K562 (cell line): ENCODE measurements around the gene EWSR1. TPM values are rescaled to one million over a fixed set of nuclear protein-coding genes. Genes with fewer than 3 reads are reported as not detected.

Experiments
- ATAC-seq: fragments of 200-7000 bp; cut with Tn5 transposase; 3 replicates; pipeline ENCODE4 v1.9.1; 2020; ENCODE audit warnings: moderate library complexity
- BruUV-seq: library from RNA; stranded (reverse); fragments of 400-500 nt; replicated peaks from 2 replicates; lab custom pipeline; 2021; lab: Mats Ljungman, UMichigan
- CTCF ChIA-PET: fragments of 300-600 bp; formaldehyde crosslinking; extraction: SDS; loops from one replicate; lab custom pipeline; 2021; ENCODE audit warnings: low intra/inter-chr PET ratio; lab: Yijun Ruan, JAX
- POLR2A ChIA-PET: fragments of 300-600, 350-650 bp; sonication (Branson Sonifier 250); formaldehyde crosslinking; extraction: SDS; loops from one replicate; lab custom pipeline; 2021; ENCODE audit warnings: antibody characterized with exemption, inconsistent platforms; lab: Yijun Ruan, JAX
- DNase-seq, 4 experiments: peaks; one replicate each; pipeline versions ENCODE4 v3.0.0 to v3.0.0-alpha.2; 2011 to 2018; ENCODE audit warnings: low spot score in 3 of 4, mixed read lengths in 3 of 4; ENCODE audit errors: extremely low read depth in 1 of 4
- FAIRE-seq: peaks from 2 replicates; lab custom pipeline; 2011; peaks lifted over from hg19 to GRCh38; lab: Jason Lieb, UNC
- H2AFZ ChIP-seq: 2 replicates; pipeline ENCODE4 v1.6.0; 2011; ENCODE audit warnings: low read depth, low read length, control low read depth, inconsistent platforms
- H3K27ac ChIP-seq: fragments of 200-600 bp; 3 replicates; pipeline ENCODE4 v1.8.0; 2011; ENCODE audit warnings: low read depth, mild to moderate bottlenecking, control low read depth, inconsistent platforms, low read length, moderate library complexity, mixed read lengths; ENCODE audit errors: extremely low read depth
- H3K27me3 ChIP-seq, 2 experiments: fragments of 300-600 bp in 1 of 2; 2 replicates in 1 of 2; 3 replicates in 1 of 2; pipeline versions ENCODE4 v1.6.0 to v1.8.0; 2011; ENCODE audit warnings: inconsistent platforms in 2 of 2, low read length in 2 of 2, mild to moderate bottlenecking in 1 of 2, mixed read lengths in 1 of 2, moderate library complexity in 1 of 2; ENCODE audit not compliant: control insufficient read depth in 2 of 2, insufficient read depth in 2 of 2
- H3K36me3 ChIP-seq: fragments of 300-600 bp; 3 replicates; pipeline ENCODE4 v1.8.0; 2011; ENCODE audit warnings: mild to moderate bottlenecking, low read length, inconsistent platforms; ENCODE audit not compliant: control insufficient read depth, insufficient read depth
- H3K4me1 ChIP-seq, 2 experiments: fragments of 200-600 bp in 1 of 2; replicated peaks in 1 of 2; 2 replicates in 1 of 2; 3 replicates in 1 of 2; pipeline versions ENCODE4 v1.5.1 to v1.8.0; 2011; ENCODE audit warnings: inconsistent platforms in 2 of 2, low read length in 2 of 2, mild to moderate bottlenecking in 1 of 2, mixed read lengths in 1 of 2, moderate library complexity in 1 of 2; ENCODE audit not compliant: control insufficient read depth in 2 of 2, insufficient read depth in 2 of 2
- H3K4me2 ChIP-seq: 2 replicates; pipeline ENCODE4 v1.6.1; 2011; ENCODE audit warnings: low read length, control low read depth, inconsistent platforms, mixed read lengths; ENCODE audit not compliant: insufficient read depth
- H3K4me3 ChIP-seq: fragments of 200-600 bp; sonication (generic), shearing (Covaris generic); 2 replicates; pipeline ENCODE4 v1.5.1; 2016; ENCODE audit warnings: control low read depth, inconsistent platforms
- H3K79me2 ChIP-seq: fragments of 200-600 bp; 3 replicates; pipeline ENCODE4 v1.8.0; 2011; ENCODE audit warnings: low read length, inconsistent platforms; ENCODE audit not compliant: control insufficient read depth, insufficient read depth
- H3K9ac ChIP-seq, 2 experiments: 2 replicates each; pipeline versions ENCODE4 v1.6.0 to v1.6.1; 2011; ENCODE audit warnings: low read depth in 2 of 2, low read length in 2 of 2, control low read depth in 1 of 2, inconsistent platforms in 1 of 2, mild to moderate bottlenecking in 1 of 2, mixed read lengths in 1 of 2; ENCODE audit not compliant: insufficient read depth in 1 of 2
- H3K9me1 ChIP-seq: one replicate; pipeline ENCODE4 v1.6.0; 2011; ENCODE audit warnings: inconsistent platforms, mild to moderate bottlenecking, low read length, moderate library complexity; ENCODE audit not compliant: control insufficient read depth, insufficient read depth
- H3K9me3 ChIP-seq: replicated peaks from 2 replicates; pipeline ENCODE4 v1.5.1; 2011; ENCODE audit warnings: low read depth, low read length, inconsistent platforms; ENCODE audit not compliant: control insufficient read depth, insufficient read depth
- H4K20me1 ChIP-seq: replicated peaks from 2 replicates; pipeline ENCODE4 v1.6.1; 2011; ENCODE audit warnings: low read length, inconsistent platforms, mixed read lengths; ENCODE audit not compliant: control insufficient read depth, insufficient read depth
- CCAR2 ChIP-seq: fragments of 200-400 bp; formaldehyde crosslinking; IDR thresholded peaks from 2 replicates; pipeline ENCODE4 v1.6.1; 2017; ENCODE audit warnings: mild to moderate bottlenecking, low read depth, low read length
- CHD7 ChIP-seq: fragments of 200-600 bp; sonication (generic); IDR thresholded peaks from one replicate; pipeline ENCODE4 v1.6.1; 2012; ENCODE audit warnings: mild to moderate bottlenecking, low read depth, low read length, inconsistent platforms
- DEAF1 ChIP-seq: fragments of 450-650 bp; formaldehyde crosslinking; IDR thresholded peaks from 2 replicates; pipeline ENCODE4 v1.4.0; 2020; ENCODE audit warnings: mild to moderate bottlenecking, moderate library complexity
- HINFP ChIP-seq: fragments of 450-650 bp; conservative IDR thresholded peaks from 2 replicates; pipeline ENCODE4 v1.6.1; 2016; ENCODE audit warnings: missing genetic modification characterization, low read depth, mild to moderate bottlenecking, control low read depth, missing compliant biosample characterization
- KAT8 ChIP-seq: fragments of 450-650 bp; IDR thresholded peaks from 2 replicates; pipeline ENCODE4 v1.6.1; 2016; ENCODE audit warnings: low read depth, mild to moderate bottlenecking
- NCOA2 ChIP-seq, 2 experiments: fragments of 450-650 bp; IDR thresholded peaks; 2 replicates each; pipeline ENCODE4 v1.6.1; 2018; ENCODE audit warnings: mild to moderate bottlenecking in 2 of 2, moderate library complexity in 1 of 2; ENCODE audit not compliant: partially characterized antibody in 2 of 2
- ZNF444 ChIP-seq: fragments of 250-450 bp; sonication (Bioruptor Pico); IDR thresholded peaks from 2 replicates; pipeline ENCODE4 v1.4.0; 2020; ENCODE audit warnings: mild to moderate bottlenecking, moderate library complexity
- ZNF445 ChIP-seq: fragments of 250-450 bp; sonication (Bioruptor Pico); IDR thresholded peaks from 2 replicates; pipeline ENCODE4 v1.4.0; 2020; ENCODE audit warnings: low read depth, mild to moderate bottlenecking, moderate library complexity
- in situ Hi-C: fragments of 300-500 bp; cut with MboI; formaldehyde crosslinking; loops from 4 replicates; pipeline ENCODE4 v1.15.0; 2018; ENCODE audit warnings: inconsistent platforms, mixed read lengths
- intact Hi-C: fragments of 100-400 bp; cut with micrococcal nuclease; formaldehyde crosslinking; loops from 2 replicates; pipeline ENCODE4 v1.14.2; 2022
- polyA plus RNA-seq, 8 experiments: library from polyadenylated mRNA; depleted of rRNA in 4 of 8; stranded (reverse) in 5 of 8; unstranded in 3 of 8; fragments of >200 nt; fragmentation: Nextera tagmentation in 2 of 8; fragmentation: Illumina TruSeq in 1 of 8; extraction: Ambion mirVana in 2 of 8; extraction: Trizol in 1 of 8; gene quantifications; 2 replicates each; pipeline versions ENCODE4 v1.2.1 to v1.2.3, GENCODE V29; 2011 to 2014; ENCODE audit warnings: inconsistent platforms in 1 of 8, missing spikeins in 1 of 8
- total RNA-seq, 7 experiments: library from RNA; depleted of rRNA in 6 of 7; stranded (reverse); fragments of >200 nt in 6 of 7; fragmentation: Illumina TruSeq in 2 of 7; extraction: Trizol in 2 of 7; gene quantifications; 2 replicates each; pipeline versions ENCODE4 v1.2.1 to v1.2.3, GENCODE V29; 2011 to 2021; ENCODE audit warnings: low replicate concordance in 1 of 7

The EWSR1 gene
- total and polyA plus RNA-seq, 9 of the 15 experiments (the other 6 are each of a cell fraction or from before 2014, with no cell fraction given), result 83.3 to 450 (median 239) TPM

GRCh38 chr22:29345932-29346331 is 77.9 kb downstream of the EWSR1 start:
- ChIA-PET CTCF (no interaction called here), POLR2A (interaction anchor here (0.6 kb wide), 1 partner anchor 9 kb away, joined by 3 read pairs; no protein-coding TSS in a partner anchor)
- Histone ChIP-seq H3K27ac (no peak overlapping the region), H4K20me1 (no peaks in the 10 kb centered on the region), H3K36me3 (peaks cover 85% of the 10 kb centered on the region), H3K9me3 (no peaks in the 10 kb centered on the region), H3K79me2 (no peaks in the 10 kb centered on the region), H3K27me3 (no peaks in the 10 kb centered on the region), H3K9ac (no peak overlapping the region), H3K4me1 (peaks cover 0 to 10% of the 10 kb centered on the region in 2 experiments; a peak in 3 of 5 replicates), H3K9me1 (no peaks in the 10 kb centered on the region), H3K4me2 (no peak overlapping the region), H2AFZ (no peak overlapping the region), H3K4me3 (no peak overlapping the region)
- no peak for ATAC-seq
- in situ Hi-C loops (no loop called here), intact Hi-C loops (no loop called here)
- no TSS peak for BruUV-seq
- DNase-seq, result no peak
- FAIRE-seq, result no peak
- TF ChIP-seq KAT8 (no peak), DEAF1 (CRISPR knock-in tag) (no peak), CHD7 (no peak), HINFP (tag) (no peak), ZNF445 (no peak), CCAR2 (no peak), ZNF444 (CRISPR knock-in tag) (no peak), NCOA2 (IDR thresholded peaks at IDR 0.05; ENCODE audit: partially characterized antibody in 2 of 2) (no peak)
